PC-9 (cell line): Measurements from ENCODE around the gene BAIAP2L2.

ENCODE experiments used
- CTCF ChIP-seq: fragments of 200-600 bp; sonication (generic); conservative IDR thresholded peaks from 2 replicates; pipeline ENCODE4 v1.6.1; 2017; ENCODE audit warnings: mixed run types, antibody characterized with exemption, mild to moderate bottlenecking, moderate library complexity
- EZH2 ChIP-seq: fragments of 200-600 bp; sonication (generic); IDR thresholded peaks from 2 replicates; pipeline ENCODE4 v1.8.0; 2017; ENCODE audit warnings: antibody characterized with exemption, low read depth

- TF ChIP-seq CTCF (no peak), EZH2 (no peak)
Observed at GRCh38 chr22:38080474-38080849, 30.0 kb downstream of the BAIAP2L2 start.
